Liver (tissue), 3 donors: ENCODE data around the gene IL20.

Source experiments
- CTCF ChIP-seq: fragments of 150-350 bp; IDR thresholded peaks from 2 replicates; pipeline ENCODE4 v1.5.1; 2017; ENCODE audit warnings: improper control_type of control experiment, low read depth, low read length; ENCODE audit not compliant: missing input control
- GABPA ChIP-seq, 2 donors: IDR thresholded peaks in 1 of 2; conservative IDR thresholded peaks in 1 of 2; 2 replicates each; pipeline ENCODE4 v1.6.1; 2016; ENCODE audit warnings: antibody characterized with exemption in 2 of 2, mild to moderate bottlenecking in 1 of 2, moderate library complexity in 1 of 2
- RAD21 ChIP-seq, 2 donors: IDR thresholded peaks; 2 replicates each; pipeline ENCODE4 v1.6.1; 2016; ENCODE audit warnings: antibody characterized with exemption in 2 of 2, mild to moderate bottlenecking in 2 of 2
- YY1 ChIP-seq: IDR thresholded peaks from 2 replicates; pipeline ENCODE4 v1.6.1; 2016; ENCODE audit warnings: antibody characterized with exemption, mild to moderate bottlenecking
- TF ChIP-seq, protein P1 (sequence below): IDR thresholded peaks from 2 replicates; pipeline ENCODE4 v1.6.1; 2016; ENCODE audit warnings: antibody characterized with exemption
- TF ChIP-seq, protein P2 (sequence below): IDR thresholded peaks from 2 replicates; pipeline ENCODE4 v1.6.1; 2016; ENCODE audit warnings: antibody characterized with exemption, mild to moderate bottlenecking
- donor health status: healthy.
- donor health status: healthy.

DNA sequence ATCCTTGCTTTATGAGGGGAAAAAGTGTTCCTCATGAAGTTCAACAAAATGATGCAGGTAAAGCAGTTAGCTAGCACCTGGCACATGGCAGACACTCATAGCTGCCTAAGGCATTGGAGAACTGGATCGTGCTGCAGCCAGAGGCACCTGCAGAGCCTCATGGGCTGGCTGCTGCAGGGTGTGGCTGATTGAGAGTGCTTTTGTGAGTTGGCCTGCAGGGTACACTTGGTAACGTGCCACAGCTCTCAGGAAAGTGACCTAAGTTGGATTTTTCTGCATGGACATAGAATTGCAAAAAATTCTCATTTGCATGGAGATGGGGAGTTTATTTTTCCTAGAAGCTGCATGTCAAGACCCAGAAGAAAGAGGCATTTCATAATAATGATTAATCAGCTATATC is 31.6 kb upstream of the IL20 start:
- TF ChIP-seq, protein P1, sequence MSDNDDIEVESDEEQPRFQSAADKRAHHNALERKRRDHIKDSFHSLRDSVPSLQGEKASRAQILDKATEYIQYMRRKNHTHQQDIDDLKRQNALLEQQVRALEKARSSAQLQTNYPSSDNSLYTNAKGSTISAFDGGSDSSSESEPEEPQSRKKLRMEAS: no peak
- no peak for TF ChIP-seq CTCF
- no peak for TF ChIP-seq YY1
- TF ChIP-seq GABPA (IDR thresholded peaks at IDR 0.05 in 1 of 2, conservative IDR thresholded peaks at IDR 0.05 in 1 of 2): no peak
- TF ChIP-seq, protein P2, sequence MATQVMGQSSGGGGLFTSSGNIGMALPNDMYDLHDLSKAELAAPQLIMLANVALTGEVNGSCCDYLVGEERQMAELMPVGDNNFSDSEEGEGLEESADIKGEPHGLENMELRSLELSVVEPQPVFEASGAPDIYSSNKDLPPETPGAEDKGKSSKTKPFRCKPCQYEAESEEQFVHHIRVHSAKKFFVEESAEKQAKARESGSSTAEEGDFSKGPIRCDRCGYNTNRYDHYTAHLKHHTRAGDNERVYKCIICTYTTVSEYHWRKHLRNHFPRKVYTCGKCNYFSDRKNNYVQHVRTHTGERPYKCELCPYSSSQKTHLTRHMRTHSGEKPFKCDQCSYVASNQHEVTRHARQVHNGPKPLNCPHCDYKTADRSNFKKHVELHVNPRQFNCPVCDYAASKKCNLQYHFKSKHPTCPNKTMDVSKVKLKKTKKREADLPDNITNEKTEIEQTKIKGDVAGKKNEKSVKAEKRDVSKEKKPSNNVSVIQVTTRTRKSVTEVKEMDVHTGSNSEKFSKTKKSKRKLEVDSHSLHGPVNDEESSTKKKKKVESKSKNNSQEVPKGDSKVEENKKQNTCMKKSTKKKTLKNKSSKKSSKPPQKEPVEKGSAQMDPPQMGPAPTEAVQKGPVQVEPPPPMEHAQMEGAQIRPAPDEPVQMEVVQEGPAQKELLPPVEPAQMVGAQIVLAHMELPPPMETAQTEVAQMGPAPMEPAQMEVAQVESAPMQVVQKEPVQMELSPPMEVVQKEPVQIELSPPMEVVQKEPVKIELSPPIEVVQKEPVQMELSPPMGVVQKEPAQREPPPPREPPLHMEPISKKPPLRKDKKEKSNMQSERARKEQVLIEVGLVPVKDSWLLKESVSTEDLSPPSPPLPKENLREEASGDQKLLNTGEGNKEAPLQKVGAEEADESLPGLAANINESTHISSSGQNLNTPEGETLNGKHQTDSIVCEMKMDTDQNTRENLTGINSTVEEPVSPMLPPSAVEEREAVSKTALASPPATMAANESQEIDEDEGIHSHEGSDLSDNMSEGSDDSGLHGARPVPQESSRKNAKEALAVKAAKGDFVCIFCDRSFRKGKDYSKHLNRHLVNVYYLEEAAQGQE: no peak
- TF ChIP-seq RAD21 (IDR thresholded peaks at IDR 0.05): no peak
